GM12878 (cell line): ENCODE data around the gene AMN.

Source experiments
- CEBPB ChIP-seq, 2 experiments: fragments of 150-350 bp in 1 of 2; IDR thresholded peaks; 2 replicates each; pipeline ENCODE4 v1.6.1; 2012 to 2014; ENCODE audit warnings: low read depth in 2 of 2, low read length in 2 of 2, borderline replicate concordance in 1 of 2, inconsistent platforms in 1 of 2
- HDGF ChIP-seq: fragments of 450-650 bp; IDR thresholded peaks from 2 replicates; pipeline ENCODE4 v1.6.1; 2016; ENCODE audit warnings: antibody characterized with exemption
- MEF2A ChIP-seq: IDR thresholded peaks from 2 replicates; pipeline ENCODE4 v1.6.1; 2011; ENCODE audit warnings: low read depth, mild to moderate bottlenecking, low read length, moderate library complexity; ENCODE audit not compliant: insufficient read depth
- NBN ChIP-seq: fragments of 450-650 bp; IDR thresholded peaks from 2 replicates; pipeline ENCODE4 v1.6.1; 2016
- NFIC ChIP-seq: IDR thresholded peaks from 2 replicates; pipeline ENCODE4 v1.6.1; 2012; ENCODE audit warnings: low read depth, mild to moderate bottlenecking, inconsistent platforms, low read length, moderate library complexity
- POLR2A ChIP-seq: IDR thresholded peaks from 2 replicates; pipeline ENCODE4 v1.6.1; 2011; ENCODE audit warnings: low read depth, mild to moderate bottlenecking, low read length
- POLR2AphosphoS2 ChIP-seq: IDR thresholded peaks from 2 replicates; pipeline ENCODE4 v1.6.1; 2011; ENCODE audit warnings: low read depth, mild to moderate bottlenecking, low read length, improper control_type of control experiment, moderate library complexity
- TF ChIP-seq, protein P1 (sequence below): fragments of 150-350 bp; IDR thresholded peaks from 2 replicates; pipeline ENCODE4 v1.6.1; 2014; ENCODE audit warnings: mild to moderate bottlenecking, low read depth, low read length
- TF ChIP-seq, protein P2 (sequence below): IDR thresholded peaks from 2 replicates; pipeline ENCODE4 v1.6.1; 2012; ENCODE audit warnings: low read depth, low read length, improper control_type of control experiment
- TF ChIP-seq, protein P3 (sequence below), 3 experiments: IDR thresholded peaks in 2 of 3; conservative IDR thresholded peaks in 1 of 3; 2 replicates each; pipeline ENCODE4 v1.5.1; 2011; ENCODE audit warnings: low read depth in 3 of 3, low read length in 3 of 3, mild to moderate bottlenecking in 3 of 3, control low read depth in 2 of 3, moderate library complexity in 2 of 3, inconsistent platforms in 1 of 3, mixed read lengths in 1 of 3; ENCODE audit not compliant: control insufficient read depth in 2 of 3, insufficient read depth in 1 of 3; ENCODE audit errors: extremely low read depth in 1 of 3

DNA sequence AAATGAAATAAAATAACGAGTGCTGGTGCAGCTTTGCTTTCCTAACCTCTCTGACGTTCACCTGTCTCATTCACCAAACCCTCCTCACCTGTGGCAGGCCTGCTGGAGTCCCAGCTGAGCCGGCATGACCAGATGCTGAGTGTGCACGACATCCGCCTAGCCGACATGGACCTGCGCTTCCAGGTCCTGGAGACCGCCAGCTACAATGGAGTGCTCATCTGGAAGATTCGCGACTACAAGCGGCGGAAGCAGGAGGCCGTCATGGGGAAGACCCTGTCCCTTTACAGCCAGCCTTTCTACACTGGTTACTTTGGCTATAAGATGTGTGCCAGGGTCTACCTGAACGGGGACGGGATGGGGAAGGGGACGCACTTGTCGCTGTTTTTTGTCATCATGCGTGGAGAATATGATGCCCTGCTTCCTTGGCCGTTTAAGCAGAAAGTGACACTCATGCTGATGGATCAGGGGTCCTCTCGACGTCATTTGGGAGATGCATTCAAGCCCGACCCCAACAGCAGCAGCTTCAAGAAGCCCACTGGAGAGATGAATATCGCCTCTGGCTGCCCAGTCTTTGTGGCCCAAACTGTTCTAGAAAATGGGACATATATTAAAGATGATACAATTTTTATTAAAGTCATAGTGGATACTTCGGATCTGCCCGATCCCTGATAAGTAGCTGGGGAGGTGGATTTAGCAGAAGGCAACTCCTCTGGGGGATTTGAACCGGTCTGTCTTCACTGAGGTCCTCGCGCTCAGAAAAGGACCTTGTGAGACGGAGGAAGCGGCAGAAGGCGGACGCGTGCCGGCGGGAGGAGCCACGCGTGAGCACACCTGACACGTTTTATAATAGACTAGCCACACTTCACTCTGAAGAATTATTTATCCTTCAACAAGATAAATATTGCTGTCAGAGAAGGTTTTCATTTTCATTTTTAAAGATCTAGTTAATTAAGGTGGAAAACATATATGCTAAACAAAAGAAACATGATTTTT lies 17.1 kb upstream of the AMN start:
- no peak for TF ChIP-seq POLR2A
- no peak for TF ChIP-seq CEBPB (IDR thresholded peaks at IDR 0.05; ENCODE audit: borderline replicate concordance in 1 of 2, low read depth in 2 of 2, low read length in 2 of 2)
- TF ChIP-seq NBN = no peak
- TF ChIP-seq, protein P1, sequence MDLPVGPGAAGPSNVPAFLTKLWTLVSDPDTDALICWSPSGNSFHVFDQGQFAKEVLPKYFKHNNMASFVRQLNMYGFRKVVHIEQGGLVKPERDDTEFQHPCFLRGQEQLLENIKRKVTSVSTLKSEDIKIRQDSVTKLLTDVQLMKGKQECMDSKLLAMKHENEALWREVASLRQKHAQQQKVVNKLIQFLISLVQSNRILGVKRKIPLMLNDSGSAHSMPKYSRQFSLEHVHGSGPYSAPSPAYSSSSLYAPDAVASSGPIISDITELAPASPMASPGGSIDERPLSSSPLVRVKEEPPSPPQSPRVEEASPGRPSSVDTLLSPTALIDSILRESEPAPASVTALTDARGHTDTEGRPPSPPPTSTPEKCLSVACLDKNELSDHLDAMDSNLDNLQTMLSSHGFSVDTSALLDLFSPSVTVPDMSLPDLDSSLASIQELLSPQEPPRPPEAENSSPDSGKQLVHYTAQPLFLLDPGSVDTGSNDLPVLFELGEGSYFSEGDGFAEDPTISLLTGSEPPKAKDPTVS = no peak
- TF ChIP-seq NFIC = no peak
- TF ChIP-seq MEF2A = no peak
- no peak for TF ChIP-seq HDGF
- no peak for TF ChIP-seq POLR2AphosphoS2
- TF ChIP-seq, protein P2, sequence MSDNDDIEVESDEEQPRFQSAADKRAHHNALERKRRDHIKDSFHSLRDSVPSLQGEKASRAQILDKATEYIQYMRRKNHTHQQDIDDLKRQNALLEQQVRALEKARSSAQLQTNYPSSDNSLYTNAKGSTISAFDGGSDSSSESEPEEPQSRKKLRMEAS = no peak
- TF ChIP-seq, protein P3, sequence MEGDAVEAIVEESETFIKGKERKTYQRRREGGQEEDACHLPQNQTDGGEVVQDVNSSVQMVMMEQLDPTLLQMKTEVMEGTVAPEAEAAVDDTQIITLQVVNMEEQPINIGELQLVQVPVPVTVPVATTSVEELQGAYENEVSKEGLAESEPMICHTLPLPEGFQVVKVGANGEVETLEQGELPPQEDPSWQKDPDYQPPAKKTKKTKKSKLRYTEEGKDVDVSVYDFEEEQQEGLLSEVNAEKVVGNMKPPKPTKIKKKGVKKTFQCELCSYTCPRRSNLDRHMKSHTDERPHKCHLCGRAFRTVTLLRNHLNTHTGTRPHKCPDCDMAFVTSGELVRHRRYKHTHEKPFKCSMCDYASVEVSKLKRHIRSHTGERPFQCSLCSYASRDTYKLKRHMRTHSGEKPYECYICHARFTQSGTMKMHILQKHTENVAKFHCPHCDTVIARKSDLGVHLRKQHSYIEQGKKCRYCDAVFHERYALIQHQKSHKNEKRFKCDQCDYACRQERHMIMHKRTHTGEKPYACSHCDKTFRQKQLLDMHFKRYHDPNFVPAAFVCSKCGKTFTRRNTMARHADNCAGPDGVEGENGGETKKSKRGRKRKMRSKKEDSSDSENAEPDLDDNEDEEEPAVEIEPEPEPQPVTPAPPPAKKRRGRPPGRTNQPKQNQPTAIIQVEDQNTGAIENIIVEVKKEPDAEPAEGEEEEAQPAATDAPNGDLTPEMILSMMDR (IDR thresholded peaks at IDR 0.05 in 2 of 3, conservative IDR thresholded peaks at IDR 0.05 in 1 of 3; ENCODE audit: control insufficient read depth in 2 of 3, extremely low read depth in 1 of 3, insufficient read depth in 1 of 3, low read depth in 3 of 3, low read length in 3 of 3) = no peak
